ENCODE measurements around the gene MGAT4B.

The MGAT4B gene

DNA sequence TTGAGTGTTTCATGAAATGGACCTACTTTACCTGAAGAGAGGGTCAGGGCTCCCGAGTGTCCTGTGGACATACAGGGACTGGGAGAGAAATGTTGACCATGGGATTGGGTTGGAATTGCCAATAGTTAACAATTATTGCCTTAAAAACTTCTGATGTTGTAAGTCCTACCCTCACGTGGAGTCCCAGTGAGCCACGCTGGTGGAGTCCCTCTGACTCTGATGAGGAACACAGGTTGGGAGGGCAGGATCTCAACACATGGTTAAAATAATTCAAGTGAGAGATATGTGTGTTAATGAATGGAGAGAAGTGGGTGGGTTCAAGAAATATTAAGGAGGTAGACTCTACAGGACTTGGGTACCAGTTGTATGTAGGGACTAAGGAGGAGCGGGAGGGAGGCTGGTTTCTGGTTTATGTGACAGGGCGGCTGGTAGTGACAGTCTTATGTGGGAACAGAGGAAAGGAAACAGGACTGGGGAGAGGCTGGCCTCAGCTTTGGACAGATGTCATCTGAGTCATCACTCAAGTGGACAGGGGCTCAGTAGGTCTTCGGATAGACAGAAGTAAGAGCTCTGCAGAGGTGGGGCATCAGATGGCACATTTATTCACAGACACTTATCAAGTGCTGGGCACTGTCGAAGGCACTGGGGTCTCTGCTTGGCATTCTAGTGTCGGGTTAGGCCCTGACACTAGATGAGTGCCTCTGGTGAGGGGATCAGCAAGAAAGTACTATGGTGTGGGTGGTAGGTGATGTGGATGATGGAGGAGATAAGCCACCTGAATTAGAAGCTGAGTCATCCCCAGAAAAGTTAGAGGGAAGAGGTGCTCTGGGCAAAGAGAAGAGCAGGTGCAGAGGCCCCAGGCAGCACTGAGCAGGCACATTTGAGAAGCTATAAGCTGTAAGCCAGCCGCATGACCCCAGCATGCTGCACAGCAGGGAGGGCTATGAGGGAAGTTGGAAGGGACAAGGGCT is 46.8 kb downstream of the MGAT4B start:
- TF ChIP-seq, protein P1, sequence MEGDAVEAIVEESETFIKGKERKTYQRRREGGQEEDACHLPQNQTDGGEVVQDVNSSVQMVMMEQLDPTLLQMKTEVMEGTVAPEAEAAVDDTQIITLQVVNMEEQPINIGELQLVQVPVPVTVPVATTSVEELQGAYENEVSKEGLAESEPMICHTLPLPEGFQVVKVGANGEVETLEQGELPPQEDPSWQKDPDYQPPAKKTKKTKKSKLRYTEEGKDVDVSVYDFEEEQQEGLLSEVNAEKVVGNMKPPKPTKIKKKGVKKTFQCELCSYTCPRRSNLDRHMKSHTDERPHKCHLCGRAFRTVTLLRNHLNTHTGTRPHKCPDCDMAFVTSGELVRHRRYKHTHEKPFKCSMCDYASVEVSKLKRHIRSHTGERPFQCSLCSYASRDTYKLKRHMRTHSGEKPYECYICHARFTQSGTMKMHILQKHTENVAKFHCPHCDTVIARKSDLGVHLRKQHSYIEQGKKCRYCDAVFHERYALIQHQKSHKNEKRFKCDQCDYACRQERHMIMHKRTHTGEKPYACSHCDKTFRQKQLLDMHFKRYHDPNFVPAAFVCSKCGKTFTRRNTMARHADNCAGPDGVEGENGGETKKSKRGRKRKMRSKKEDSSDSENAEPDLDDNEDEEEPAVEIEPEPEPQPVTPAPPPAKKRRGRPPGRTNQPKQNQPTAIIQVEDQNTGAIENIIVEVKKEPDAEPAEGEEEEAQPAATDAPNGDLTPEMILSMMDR (IDR thresholded peaks at IDR 0.05; ENCODE audit: low read depth, low read length, missing control alignments), result no peak
- in situ Hi-C loops (cut with HindIII; ENCODE audit: low pct_ligation_motif_present, low sequenced_read_pairs), result no loop called here
- Histone ChIP-seq H3K27me3 (replicated peaks) (no peaks in the 10 kb centered on the region), H3K36me3 (replicated peaks) (no peaks in the 10 kb centered on the region), H3K27ac (no peak overlapping the region), H3K4me3 (ENCODE audit: low read depth, low read length) (no peak overlapping the region)
- DNase-seq, result no peak

GRCh38 chr5:179758955-179759354 is 47.7 kb downstream of the MGAT4B start:
- Histone ChIP-seq H3K27me3 (replicated peaks) (no peaks in the 10 kb centered on the region), H3K36me3 (replicated peaks) (no peaks in the 10 kb centered on the region), H3K27ac (no peak overlapping the region), H3K4me3 (ENCODE audit: low read depth, low read length) (no peak overlapping the region)
- no peak for DNase-seq
- TF ChIP-seq, protein P1 (IDR thresholded peaks at IDR 0.05; ENCODE audit: low read depth, low read length, missing control alignments), result no peak
- in situ Hi-C loops (cut with HindIII; ENCODE audit: low pct_ligation_motif_present, low sequenced_read_pairs), result no loop called here

DNA sequence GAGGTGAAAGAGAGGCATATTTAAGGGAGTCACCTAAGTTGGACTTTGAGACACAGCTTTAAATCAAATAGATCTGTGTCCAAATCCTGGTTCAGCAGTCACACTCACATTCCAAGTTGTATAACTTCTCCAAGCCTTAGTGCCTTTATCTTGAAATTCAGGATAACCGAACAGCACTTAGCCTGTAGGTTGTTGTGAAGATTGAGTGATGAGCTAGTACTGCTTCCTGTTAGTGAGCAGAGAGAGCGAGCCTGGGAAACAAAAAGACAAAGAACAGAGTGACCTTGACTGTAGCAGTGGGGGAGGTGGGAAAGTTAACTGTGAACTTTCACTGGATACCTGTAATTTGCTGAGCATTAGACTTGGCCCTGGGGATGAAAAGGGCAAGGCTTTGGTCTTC is 51.6 kb downstream of the MGAT4B start:
- DNase-seq, result no peak
- Histone ChIP-seq H3K36me3 (replicated peaks) (no peaks in the 10 kb centered on the region), H3K27ac (no peak overlapping the region), H3K27me3 (replicated peaks) (no peaks in the 10 kb centered on the region), H3K4me3 (ENCODE audit: low read depth, low read length) (no peak overlapping the region)
- TF ChIP-seq, protein P1 (IDR thresholded peaks at IDR 0.05; ENCODE audit: low read depth, low read length, missing control alignments), result no peak
- in situ Hi-C loops (cut with HindIII; ENCODE audit: low pct_ligation_motif_present, low sequenced_read_pairs), result no loop called here

DNA sequence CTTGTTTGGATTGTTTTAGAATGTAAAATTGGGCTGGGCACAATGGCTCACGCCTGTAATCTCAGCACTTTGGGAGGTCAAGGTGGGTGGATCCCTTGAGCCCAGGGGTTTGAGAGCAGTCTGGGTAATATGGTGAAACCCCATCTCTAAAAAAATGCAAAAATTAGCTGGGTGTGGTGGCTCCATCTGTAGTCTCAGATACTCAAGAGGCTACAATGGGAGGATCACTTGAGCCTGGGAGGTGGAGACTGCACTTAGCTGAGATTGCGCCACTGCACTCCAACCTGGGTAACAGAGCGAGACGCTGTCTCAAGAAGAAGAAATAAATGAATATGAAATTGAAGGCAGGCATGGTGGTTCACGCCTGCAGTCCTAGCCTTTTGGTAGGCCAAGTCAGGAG is 52.7 kb downstream of the MGAT4B start:
- Histone ChIP-seq H3K27ac (no peak overlapping the region), H3K36me3 (replicated peaks) (no peaks in the 10 kb centered on the region), H3K27me3 (replicated peaks) (no peaks in the 10 kb centered on the region), H3K4me3 (ENCODE audit: low read depth, low read length) (no peak overlapping the region)
- DNase-seq, result no peak
- in situ Hi-C loops (cut with HindIII; ENCODE audit: low pct_ligation_motif_present, low sequenced_read_pairs), result no loop called here
- TF ChIP-seq, protein P1 (IDR thresholded peaks at IDR 0.05; ENCODE audit: low read depth, low read length, missing control alignments), result no peak

DNA sequence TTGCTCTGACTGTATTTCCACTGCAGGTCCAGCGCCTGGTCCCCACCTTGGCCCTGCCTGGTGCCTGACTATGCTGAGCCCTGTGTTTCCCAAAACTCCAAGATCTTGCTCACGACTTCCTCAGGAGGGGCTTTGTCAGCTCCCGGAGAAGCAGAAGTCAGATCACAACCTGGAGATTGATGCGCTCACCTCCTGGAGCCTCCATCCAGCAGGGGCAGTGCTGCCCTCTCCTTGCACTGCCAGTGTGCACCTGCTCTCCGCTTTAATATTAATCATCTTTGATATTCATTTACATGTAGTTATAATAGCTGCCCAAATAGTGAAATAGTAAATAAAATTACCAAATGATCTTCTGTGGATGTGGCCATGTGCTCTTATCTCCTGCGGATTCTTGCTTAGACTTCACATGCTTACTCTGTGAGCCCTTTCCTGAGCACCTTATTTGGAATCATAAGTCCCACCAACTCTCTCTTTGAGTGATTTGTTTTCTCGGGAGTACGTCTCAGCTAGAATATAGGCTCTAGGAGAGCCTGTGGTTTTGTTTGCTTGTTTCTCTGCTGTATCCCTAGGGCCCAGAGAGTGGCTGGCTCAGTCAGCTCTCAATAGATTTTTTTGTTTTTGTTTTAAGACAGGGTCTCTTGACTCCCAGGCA is 56.7 kb downstream of the MGAT4B start:
- no peaks in the 10 kb centered on the region for H3K27me3 ChIP-seq (replicated peaks)
- DNase-seq, result no peak
- H3K27ac ChIP-seq, result no peak overlapping the region
- no peak overlapping the region for H3K4me3 ChIP-seq (ENCODE audit: low read depth, low read length)
- in situ Hi-C loops (cut with HindIII; ENCODE audit: low pct_ligation_motif_present, low sequenced_read_pairs), result no loop called here
- no peaks in the 10 kb centered on the region for H3K36me3 ChIP-seq (replicated peaks)
- TF ChIP-seq, protein P1 (IDR thresholded peaks at IDR 0.05; ENCODE audit: low read depth, low read length, missing control alignments), result peak; percentile 19
